AG10803 (cell line): ENCODE data around the gene MPHOSPH10.
A peak's percentile ranks its signal among the peaks of the same experiment; 100 is the strongest.
"Not testable (repeated sequence)": the region's sequence is repeated elsewhere in the genome, so short reads cannot be mapped to it uniquely, and the experiment has no call there.

Experiments used
- DNase-seq: peaks from one replicate; pipeline ENCODE4 v3.0.0; 2010; ENCODE audit warnings: low read depth
- H3K4me3 ChIP-seq: 2 replicates; pipeline ENCODE4 v1.5.1; 2011; ENCODE audit warnings: mild to moderate bottlenecking, low read length, control low read depth
- CTCF ChIP-seq: conservative IDR thresholded peaks from 2 replicates; pipeline ENCODE4 v1.5.1; 2011; ENCODE audit warnings: mild to moderate bottlenecking, low read length, control low read depth, inconsistent platforms

Gene MPHOSPH10

GRCh38 chr2:71101656-71102055, 28.8 kb upstream of the MPHOSPH10 start:
- no peak overlapping the region for H3K4me3 ChIP-seq
- DNase-seq = peak; percentile 87
- TF ChIP-seq CTCF = no peak

- H3K4me3 ChIP-seq = no peak overlapping the region
- no peak for TF ChIP-seq CTCF
- no peak for DNase-seq
Measured at GRCh38 chr2:71102981-71103681, 27.3 kb upstream of the MPHOSPH10 start.

- H3K4me3 ChIP-seq = no peak overlapping the region
- DNase-seq = no peak
- no peak for TF ChIP-seq CTCF
Measured at GRCh38 chr2:71103809-71104208, 26.6 kb upstream of the MPHOSPH10 start.

- not testable (repeated sequence) for DNase-seq, H3K4me3 ChIP-seq
Measured at GRCh38 chr2:71106463-71106862, 24.0 kb upstream of the MPHOSPH10 start.

GRCh38 chr2:71108091-71108490, 22.3 kb upstream of the MPHOSPH10 start:
- no peak overlapping the region for H3K4me3 ChIP-seq
- DNase-seq = no peak
- TF ChIP-seq CTCF = no peak

- TF ChIP-seq CTCF = no peak
- DNase-seq = no peak
- H3K4me3 ChIP-seq = no peak overlapping the region
Measured at GRCh38 chr2:71113843-71114242, 16.6 kb upstream of the MPHOSPH10 start.

- TF ChIP-seq CTCF = no peak
- no peak overlapping the region for H3K4me3 ChIP-seq
- DNase-seq = no peak
Measured at GRCh38 chr2:71117063-71117462, 13.4 kb upstream of the MPHOSPH10 start.
